Measurements from ENCODE around the gene OR13C4.
"Not testable (repeated sequence)": the region's sequence is repeated elsewhere in the genome, so short reads cannot be mapped to it uniquely, and the experiment has no call there.

The OR13C4 gene

GRCh38 chr9:104527109-104527508 lies at the start of gene OR13C4:
Gene OR13C4, minus strand, starts transcription at chr9:104527209. Its CDS starts 0 bp downstream, at chr9:104527209.
- no peak for DNase-seq

- DNase-seq: no peak
Observed at GRCh38 chr9:104575456-104575855, 48.4 kb upstream of the OR13C4 start.

- DNase-seq: no peak
Observed at GRCh38 chr9:104572612-104573011, 45.6 kb upstream of the OR13C4 start.

GRCh38 chr9:104568868-104569267 lies 41.9 kb upstream of the OR13C4 start, which contains the start of gene OR13C8:
Gene OR13C8, plus strand, starts transcription at chr9:104569168. Its CDS starts 0 bp downstream, at chr9:104569168.
- no peak for DNase-seq

GRCh38 chr9:104564358-104564757 lies 37.3 kb upstream of the OR13C4 start:
- no peak for DNase-seq

- no peak for DNase-seq
Observed at GRCh38 chr9:104556830-104557634, 30.0 kb upstream of the OR13C4 start.

GRCh38 chr9:104555521-104555920 lies 28.5 kb upstream of the OR13C4 start:
- no peak for DNase-seq

- DNase-seq: no peak
Observed at GRCh38 chr9:104553261-104553660, 26.3 kb upstream of the OR13C4 start.

GRCh38 chr9:104544644-104545043 lies 17.6 kb upstream of the OR13C4 start:
- no peak for DNase-seq

GRCh38 chr9:104539275-104539674 lies 12.3 kb upstream of the OR13C4 start:
- DNase-seq: no peak

- no peak for DNase-seq
Observed at GRCh38 chr9:104536756-104537155, 9.7 kb upstream of the OR13C4 start, which contains the start of gene OR13C3. Gene OR13C3, minus strand, starts transcription at chr9:104536856. Its CDS starts 133 bp downstream, at chr9:104536723.

GRCh38 chr9:104520241-104520640 lies 6.8 kb downstream of the OR13C4 start:
- DNase-seq: not testable (repeated sequence)

- no peak for DNase-seq
Observed at GRCh38 chr9:104514901-104515300, 12.1 kb downstream of the OR13C4 start.

GRCh38 chr9:104506565-104506964 lies 20.4 kb downstream of the OR13C4 start:
- DNase-seq: no peak

- no peak for DNase-seq
Observed at GRCh38 chr9:104503963-104504362, 23.0 kb downstream of the OR13C4 start, which contains the start of gene OR13F1. Gene OR13F1, plus strand, starts transcription at chr9:104504263. Its CDS starts 0 bp downstream, at chr9:104504263.

GRCh38 chr9:104503440-104503839 lies 23.6 kb downstream of the OR13C4 start:
- DNase-seq: no peak

- no peak for DNase-seq
Observed at GRCh38 chr9:104494808-104495207, 32.2 kb downstream of the OR13C4 start.

- DNase-seq: no peak
Observed at GRCh38 chr9:104485014-104485413, 42.0 kb downstream of the OR13C4 start.

GRCh38 chr9:104482921-104483570 lies 44.0 kb downstream of the OR13C4 start:
- no peak for DNase-seq
